GM13976 (cell line): Measurements from ENCODE around the gene FZR1.
"Not testable (repeated sequence)": the region's sequence is repeated elsewhere in the genome, so short reads cannot be mapped to it uniquely, and the experiment has no call there.

Source experiments
- DNase-seq: peaks from one replicate; pipeline ENCODE4 v3.0.0; 2012; ENCODE audit warnings: low spot score
- in situ Hi-C: fragments of 300-500 bp; cut with MboI; formaldehyde crosslinking; loops from one replicate; pipeline ENCODE4 v1.12.0; 2022; ENCODE audit warnings: low sequenced_read_pairs, mixed read lengths, inconsistent platforms; ENCODE audit not compliant: unreplicated experiment
- TF ChIP-seq, protein P1 (sequence below): IDR thresholded peaks from 2 replicates; pipeline ENCODE4 v1.5.1; 2012; ENCODE audit warnings: borderline replicate concordance, mild to moderate bottlenecking; ENCODE audit not compliant: insufficient read depth; ENCODE audit errors: extremely low read depth, missing control alignments, control extremely low read depth

The FZR1 gene

GRCh38 chr19:3503036-3503572, 3.0 kb upstream of the FZR1 start:
- TF ChIP-seq, protein P1, sequence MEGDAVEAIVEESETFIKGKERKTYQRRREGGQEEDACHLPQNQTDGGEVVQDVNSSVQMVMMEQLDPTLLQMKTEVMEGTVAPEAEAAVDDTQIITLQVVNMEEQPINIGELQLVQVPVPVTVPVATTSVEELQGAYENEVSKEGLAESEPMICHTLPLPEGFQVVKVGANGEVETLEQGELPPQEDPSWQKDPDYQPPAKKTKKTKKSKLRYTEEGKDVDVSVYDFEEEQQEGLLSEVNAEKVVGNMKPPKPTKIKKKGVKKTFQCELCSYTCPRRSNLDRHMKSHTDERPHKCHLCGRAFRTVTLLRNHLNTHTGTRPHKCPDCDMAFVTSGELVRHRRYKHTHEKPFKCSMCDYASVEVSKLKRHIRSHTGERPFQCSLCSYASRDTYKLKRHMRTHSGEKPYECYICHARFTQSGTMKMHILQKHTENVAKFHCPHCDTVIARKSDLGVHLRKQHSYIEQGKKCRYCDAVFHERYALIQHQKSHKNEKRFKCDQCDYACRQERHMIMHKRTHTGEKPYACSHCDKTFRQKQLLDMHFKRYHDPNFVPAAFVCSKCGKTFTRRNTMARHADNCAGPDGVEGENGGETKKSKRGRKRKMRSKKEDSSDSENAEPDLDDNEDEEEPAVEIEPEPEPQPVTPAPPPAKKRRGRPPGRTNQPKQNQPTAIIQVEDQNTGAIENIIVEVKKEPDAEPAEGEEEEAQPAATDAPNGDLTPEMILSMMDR = no peak
- in situ Hi-C loops = no loop called here
- no peak for DNase-seq

DNA sequence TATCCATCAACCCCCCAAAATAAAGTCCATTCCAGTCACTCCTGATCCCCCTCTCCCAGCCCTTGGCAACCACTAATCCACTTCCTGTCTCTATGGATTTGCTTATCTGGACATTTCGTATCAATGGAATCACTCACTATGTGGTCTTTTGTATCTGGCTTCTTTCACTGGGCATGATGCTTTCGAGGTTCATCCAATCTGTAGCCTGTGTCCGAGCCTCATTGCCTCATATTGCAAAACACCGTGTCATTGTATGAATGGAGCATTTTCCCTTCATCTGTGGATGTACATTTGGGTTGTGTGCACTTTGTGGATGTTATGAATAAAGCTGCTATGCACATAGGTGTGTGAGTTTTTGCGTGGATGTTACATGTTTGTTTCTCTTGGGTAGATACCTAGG, 1.4 kb upstream of the FZR1 start:
- TF ChIP-seq, protein P1 = no peak
- no peak for DNase-seq
- in situ Hi-C loops = no loop called here

GRCh38 chr19:3506384-3507340, 551 bp downstream of the FZR1 start:
- in situ Hi-C loops = no loop called here
- TF ChIP-seq, protein P1 = no peak
- DNase-seq = peak; percentile 72

DNA sequence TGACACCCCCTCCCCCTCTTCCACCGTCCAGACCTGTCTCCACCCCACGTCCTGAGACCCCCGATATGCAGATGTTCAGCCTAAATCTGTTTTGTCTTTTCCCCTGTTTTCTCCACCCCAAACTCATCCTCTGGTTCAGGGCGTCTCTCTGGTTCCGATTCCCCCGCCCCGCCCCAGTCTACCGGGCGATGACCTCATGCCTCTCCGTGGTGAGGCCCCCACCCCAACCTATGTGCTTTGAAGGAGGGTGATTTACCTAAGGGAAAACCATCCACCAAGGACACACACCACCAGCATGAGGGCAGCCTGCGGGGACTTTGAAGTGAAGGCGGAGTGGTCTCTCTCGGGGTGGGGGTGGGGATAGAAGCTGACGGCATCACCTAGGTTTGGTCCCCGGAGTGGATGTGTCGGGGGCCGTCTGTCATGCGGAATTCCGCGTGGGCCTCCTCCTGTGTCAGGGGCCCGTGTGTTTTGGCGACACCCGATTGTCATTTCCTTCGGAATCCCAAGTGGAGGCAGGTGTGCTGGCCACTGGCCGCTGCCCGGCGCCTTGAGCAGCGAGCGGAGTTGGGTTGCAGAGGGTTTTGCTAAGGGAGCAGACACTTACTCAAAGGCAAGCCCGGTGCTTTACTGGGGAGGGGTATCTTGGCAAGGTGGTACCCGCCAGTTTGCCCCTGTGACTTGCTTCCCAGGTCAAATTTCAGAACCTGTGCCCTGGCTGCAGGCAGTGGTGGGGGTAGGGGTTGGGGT, 1.4 kb downstream of the FZR1 start:
- TF ChIP-seq, protein P1 = no peak
- in situ Hi-C loops = no loop called here
- no peak for DNase-seq

GRCh38 chr19:3508121-3508661, 2.1 kb downstream of the FZR1 start:
- in situ Hi-C loops, DNase-seq: not testable (repeated sequence)

GRCh38 chr19:3508771-3509535, 2.8 kb downstream of the FZR1 start:
- in situ Hi-C loops = no loop called here
- TF ChIP-seq, protein P1 = no peak
- DNase-seq = no peak
